Uterus (tissue), 2 donors: Measurements from ENCODE around the gene RAP1B.

Experiments used
- POLR2A ChIP-seq, 2 donors: fragments of 450-650 bp; IDR thresholded peaks; one replicate each; pipeline ENCODE4 v1.6.1; 2016; ENCODE audit warnings: antibody characterized with exemption in 2 of 2, mild to moderate bottlenecking in 1 of 2, moderate library complexity in 1 of 2
- TF ChIP-seq, protein P1 (sequence below), 4 experiments: fragments of 200-600 bp in 2 of 4; fragments of 450-650 bp in 2 of 4; sonication (generic) in 2 of 4; IDR thresholded peaks; one replicate each; pipeline ENCODE4 v1.5.1; 2016 to 2019; ENCODE audit warnings: antibody characterized with exemption in 4 of 4, mild to moderate bottlenecking in 2 of 4, moderate library complexity in 1 of 4

DNA sequence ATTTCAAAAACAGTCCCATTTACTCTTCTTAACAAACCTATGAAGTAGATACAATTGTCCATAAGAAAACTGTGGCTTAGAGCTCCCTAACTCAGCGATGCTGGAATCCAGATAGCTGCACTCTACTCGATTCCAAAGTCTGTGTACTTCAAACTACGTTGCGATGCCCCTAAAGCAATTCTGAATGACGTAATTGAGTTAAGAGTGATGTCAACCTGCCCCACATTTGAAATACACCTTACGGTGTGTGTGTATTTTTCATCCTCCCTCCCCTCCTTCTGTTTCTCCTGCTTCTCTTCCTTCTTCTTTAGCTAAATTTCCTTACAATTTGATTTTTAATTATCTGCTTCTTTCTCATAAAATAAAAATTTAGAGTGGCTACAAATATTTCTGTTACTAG is 31.9 kb upstream of the RAP1B start:
- TF ChIP-seq POLR2A (IDR thresholded peaks at IDR 0.05), result no peak
- TF ChIP-seq, protein P1, sequence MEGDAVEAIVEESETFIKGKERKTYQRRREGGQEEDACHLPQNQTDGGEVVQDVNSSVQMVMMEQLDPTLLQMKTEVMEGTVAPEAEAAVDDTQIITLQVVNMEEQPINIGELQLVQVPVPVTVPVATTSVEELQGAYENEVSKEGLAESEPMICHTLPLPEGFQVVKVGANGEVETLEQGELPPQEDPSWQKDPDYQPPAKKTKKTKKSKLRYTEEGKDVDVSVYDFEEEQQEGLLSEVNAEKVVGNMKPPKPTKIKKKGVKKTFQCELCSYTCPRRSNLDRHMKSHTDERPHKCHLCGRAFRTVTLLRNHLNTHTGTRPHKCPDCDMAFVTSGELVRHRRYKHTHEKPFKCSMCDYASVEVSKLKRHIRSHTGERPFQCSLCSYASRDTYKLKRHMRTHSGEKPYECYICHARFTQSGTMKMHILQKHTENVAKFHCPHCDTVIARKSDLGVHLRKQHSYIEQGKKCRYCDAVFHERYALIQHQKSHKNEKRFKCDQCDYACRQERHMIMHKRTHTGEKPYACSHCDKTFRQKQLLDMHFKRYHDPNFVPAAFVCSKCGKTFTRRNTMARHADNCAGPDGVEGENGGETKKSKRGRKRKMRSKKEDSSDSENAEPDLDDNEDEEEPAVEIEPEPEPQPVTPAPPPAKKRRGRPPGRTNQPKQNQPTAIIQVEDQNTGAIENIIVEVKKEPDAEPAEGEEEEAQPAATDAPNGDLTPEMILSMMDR (IDR thresholded peaks at IDR 0.05), result no peak
